ENCODE measurements around the gene C21orf58.

C21orf58 gene

DNA sequence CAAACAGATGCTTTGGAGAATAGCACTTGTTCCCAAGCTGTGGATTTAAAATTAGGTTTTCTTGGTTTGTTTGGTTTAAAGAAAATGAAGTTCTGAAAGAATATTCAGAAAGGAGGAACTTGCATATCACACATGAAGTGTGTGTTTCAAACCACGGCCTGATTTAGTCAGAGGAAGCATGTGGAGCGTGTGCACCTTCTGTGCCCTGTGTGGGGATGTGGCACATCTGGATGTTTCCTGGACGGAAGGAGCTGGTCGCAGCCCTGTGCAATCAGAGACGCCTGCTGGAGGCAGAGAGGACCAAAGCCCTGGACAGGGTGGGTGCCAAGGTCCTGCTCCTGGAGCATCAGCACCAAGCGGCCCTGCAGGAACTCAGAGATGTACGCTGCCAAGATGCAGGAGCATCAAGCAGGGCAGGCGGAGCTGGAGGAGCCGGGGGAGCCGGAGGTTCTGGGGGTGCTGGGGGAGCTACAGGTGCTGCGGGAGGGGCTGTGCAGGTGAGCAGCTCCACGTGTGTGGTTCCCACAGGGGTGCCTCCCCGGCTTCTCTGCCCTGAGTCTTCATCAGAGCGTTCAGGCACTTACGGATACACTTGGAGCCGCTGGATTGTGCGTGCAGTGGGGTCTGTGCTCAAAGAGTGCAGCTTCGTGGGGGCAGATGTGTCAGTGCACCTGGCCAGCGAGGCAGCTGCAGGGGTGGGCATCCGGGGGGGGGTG lies 46.0 kb upstream of the C21orf58 start:
- no peak overlapping the region for H3K9ac ChIP-seq (ENCODE audit: low read depth, low read length)
- H3K4me2 ChIP-seq (ENCODE audit: insufficient read depth, low read length): no peak overlapping the region
- no peak for TF ChIP-seq EZH2 (IDR thresholded peaks at IDR 0.05; ENCODE audit: borderline replicate concordance, low read depth, low read length, severe bottlenecking)
- TF ChIP-seq, protein P1, sequence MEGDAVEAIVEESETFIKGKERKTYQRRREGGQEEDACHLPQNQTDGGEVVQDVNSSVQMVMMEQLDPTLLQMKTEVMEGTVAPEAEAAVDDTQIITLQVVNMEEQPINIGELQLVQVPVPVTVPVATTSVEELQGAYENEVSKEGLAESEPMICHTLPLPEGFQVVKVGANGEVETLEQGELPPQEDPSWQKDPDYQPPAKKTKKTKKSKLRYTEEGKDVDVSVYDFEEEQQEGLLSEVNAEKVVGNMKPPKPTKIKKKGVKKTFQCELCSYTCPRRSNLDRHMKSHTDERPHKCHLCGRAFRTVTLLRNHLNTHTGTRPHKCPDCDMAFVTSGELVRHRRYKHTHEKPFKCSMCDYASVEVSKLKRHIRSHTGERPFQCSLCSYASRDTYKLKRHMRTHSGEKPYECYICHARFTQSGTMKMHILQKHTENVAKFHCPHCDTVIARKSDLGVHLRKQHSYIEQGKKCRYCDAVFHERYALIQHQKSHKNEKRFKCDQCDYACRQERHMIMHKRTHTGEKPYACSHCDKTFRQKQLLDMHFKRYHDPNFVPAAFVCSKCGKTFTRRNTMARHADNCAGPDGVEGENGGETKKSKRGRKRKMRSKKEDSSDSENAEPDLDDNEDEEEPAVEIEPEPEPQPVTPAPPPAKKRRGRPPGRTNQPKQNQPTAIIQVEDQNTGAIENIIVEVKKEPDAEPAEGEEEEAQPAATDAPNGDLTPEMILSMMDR (IDR thresholded peaks at IDR 0.05; ENCODE audit: borderline replicate concordance, extremely low read depth, low read length, poor library complexity, severe bottlenecking): no peak

DNA sequence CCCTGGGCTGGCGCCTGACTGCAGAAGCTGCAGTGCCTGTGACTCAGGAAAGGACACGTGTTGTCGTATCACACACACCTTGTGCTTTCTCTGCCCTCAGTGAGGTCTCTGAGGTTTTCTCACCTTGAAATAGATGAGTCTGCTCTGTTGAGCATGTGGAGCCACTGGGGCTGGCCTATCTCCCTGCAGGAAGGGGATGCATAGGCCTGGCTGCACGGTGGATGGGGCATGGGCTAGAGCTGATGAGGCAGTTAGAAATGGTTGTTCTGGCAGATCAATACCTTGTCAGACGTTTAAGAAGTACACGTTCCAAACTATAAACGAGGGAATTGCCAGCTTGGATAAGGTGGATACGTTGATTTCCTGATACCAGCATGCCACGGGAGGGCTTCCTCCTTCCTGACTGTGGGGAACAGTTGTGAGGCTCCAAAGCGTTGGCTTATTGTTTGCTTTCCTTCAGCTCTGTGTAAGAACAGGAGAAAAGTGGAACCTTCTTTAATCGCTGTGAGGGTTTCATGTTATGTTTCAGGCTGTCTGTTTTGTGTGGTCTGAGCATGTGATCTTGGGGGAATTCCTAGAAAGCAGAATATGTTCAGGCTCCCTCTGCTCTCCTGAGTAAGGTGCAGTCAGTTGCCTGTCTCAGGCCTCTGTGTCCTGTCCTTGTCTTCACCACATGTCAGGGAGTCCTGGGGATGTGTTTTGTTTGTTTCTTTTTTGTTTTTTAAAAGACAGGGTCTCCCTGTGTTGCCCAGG lies 45.0 kb upstream of the C21orf58 start:
- Histone ChIP-seq H3K4me3 (ENCODE audit: low read depth in 1 of 2, low read length in 2 of 2) (no peak overlapping the region), H3K4me1 (ENCODE audit: insufficient read depth, low read length) (no peaks in the 10 kb centered on the region), H3K9me3 (ENCODE audit: insufficient read depth, low read length, severe bottlenecking) (no peaks in the 10 kb centered on the region), H3K36me3 (ENCODE audit: insufficient read depth, low read length) (peaks cover 85% of the 10 kb centered on the region), H3K27me3 (ENCODE audit: insufficient read depth, low read length, poor library complexity) (no peaks in the 10 kb centered on the region), H3K4me2 (ENCODE audit: insufficient read depth, low read length) (no peak overlapping the region), H4K20me1 (ENCODE audit: insufficient read depth, low read length) (peaks cover 43% of the 10 kb centered on the region), H3K9ac (ENCODE audit: low read depth, low read length) (no peak overlapping the region), H3K27ac (ENCODE audit: low read length) (peak overlapping the region; percentile 1), H3K79me2 (ENCODE audit: insufficient read depth, low read length) (peaks cover 66% of the 10 kb centered on the region), H2AFZ (ENCODE audit: low read depth, low read length) (no peak overlapping the region)
- DNase-seq (no peak), ATAC-seq (ENCODE audit: insufficient read depth, low read depth) (no peak)
- TF ChIP-seq, protein P1 (IDR thresholded peaks at IDR 0.05; ENCODE audit: borderline replicate concordance, extremely low read depth, low read length, poor library complexity, severe bottlenecking): no peak
- no peak for TF ChIP-seq EZH2 (IDR thresholded peaks at IDR 0.05; ENCODE audit: borderline replicate concordance, low read depth, low read length, severe bottlenecking)

More for the DNA sequence above, 46.0 kb upstream of the C21orf58 start:
- peaks cover 80% of the 10 kb centered on the region for H3K36me3 ChIP-seq (ENCODE audit: insufficient read depth, low read length)
- ATAC-seq (ENCODE audit: insufficient read depth, low read depth): no peak
- H3K4me3 ChIP-seq (ENCODE audit: low read depth in 1 of 2, low read length in 2 of 2): no peak overlapping the region
- peaks cover 74% of the 10 kb centered on the region for H3K79me2 ChIP-seq (ENCODE audit: insufficient read depth, low read length)
- H3K27me3 ChIP-seq (ENCODE audit: insufficient read depth, low read length, poor library complexity): no peaks in the 10 kb centered on the region
- no peaks in the 10 kb centered on the region for H3K9me3 ChIP-seq (ENCODE audit: insufficient read depth, low read length, severe bottlenecking)
- DNase-seq: no peak
- H2AFZ ChIP-seq (ENCODE audit: low read depth, low read length): no peak overlapping the region
- H3K4me1 ChIP-seq (ENCODE audit: insufficient read depth, low read length): no peaks in the 10 kb centered on the region
- H4K20me1 ChIP-seq (ENCODE audit: insufficient read depth, low read length): peaks cover 47% of the 10 kb centered on the region
- H3K27ac ChIP-seq (ENCODE audit: low read length): no peak overlapping the region

DNA sequence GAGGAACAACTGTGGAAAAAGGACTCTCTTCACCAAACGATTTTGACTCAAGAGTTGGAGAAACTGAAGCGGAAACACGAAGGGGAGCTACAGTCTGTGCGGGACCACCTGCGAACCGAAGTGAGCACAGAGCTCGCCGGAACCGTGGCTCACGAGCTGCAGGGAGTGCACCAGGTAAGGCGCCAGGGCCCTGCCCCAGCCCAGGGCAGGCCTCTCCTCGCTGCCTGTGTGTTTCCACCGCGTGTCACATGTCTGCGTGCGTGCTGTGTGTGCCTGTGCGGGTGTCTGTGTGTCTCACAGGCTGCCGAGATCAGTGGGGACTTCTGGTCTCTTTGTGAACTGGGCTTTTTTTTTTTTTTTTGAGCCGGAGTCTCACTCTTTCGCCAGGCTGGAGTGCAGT lies 43.3 kb upstream of the C21orf58 start:
- no peaks in the 10 kb centered on the region for H3K9me3 ChIP-seq (ENCODE audit: insufficient read depth, low read length, severe bottlenecking)
- H3K4me2 ChIP-seq (ENCODE audit: insufficient read depth, low read length): no peak overlapping the region
- peaks cover 54% of the 10 kb centered on the region for H3K79me2 ChIP-seq (ENCODE audit: insufficient read depth, low read length)
- no peaks in the 10 kb centered on the region for H3K27me3 ChIP-seq (ENCODE audit: insufficient read depth, low read length, poor library complexity)
- ATAC-seq (ENCODE audit: insufficient read depth, low read depth) (no peak), DNase-seq (no peak)
- no peak overlapping the region for H3K9ac ChIP-seq (ENCODE audit: low read depth, low read length)
- H2AFZ ChIP-seq (ENCODE audit: low read depth, low read length): no peak overlapping the region
- H3K36me3 ChIP-seq (ENCODE audit: insufficient read depth, low read length): peaks cover 89% of the 10 kb centered on the region
- H3K27ac ChIP-seq (ENCODE audit: low read length): no peak overlapping the region
- no peak overlapping the region for H3K4me3 ChIP-seq (ENCODE audit: low read depth in 1 of 2, low read length in 2 of 2)
- H3K4me1 ChIP-seq (ENCODE audit: insufficient read depth, low read length): no peaks in the 10 kb centered on the region
- TF ChIP-seq, protein P1 (IDR thresholded peaks at IDR 0.05; ENCODE audit: borderline replicate concordance, extremely low read depth, low read length, poor library complexity, severe bottlenecking): no peak
- TF ChIP-seq EZH2 (IDR thresholded peaks at IDR 0.05; ENCODE audit: borderline replicate concordance, low read depth, low read length, severe bottlenecking): no peak
- peaks cover 37% of the 10 kb centered on the region for H4K20me1 ChIP-seq (ENCODE audit: insufficient read depth, low read length)
